ENCODE data around the gene CCDC86.

GRCh38 chr11:60830478-60831142 lies 11.3 kb upstream of the CCDC86 start:
- no peak for TF ChIP-seq CTCF (conservative IDR thresholded peaks at IDR 0.05; ENCODE audit: low read length)
- TF ChIP-seq EZH2phosphoT487 (IDR thresholded peaks at IDR 0.05; ENCODE audit: borderline replicate concordance, low read depth, low read length), result no peak

Data from OCI-LY7 (cell line).